HG02588 (cell line): ENCODE results near the gene TMEM170A.
"Not testable (repeated sequence)": the region's sequence is repeated elsewhere in the genome, so short reads cannot be mapped to it uniquely, and the experiment has no call there.

Experiments used
- ATAC-seq: cut with Tn5 transposase; IDR thresholded peaks from one replicate; pipeline ENCODE4 v1.9.1; 2021; ENCODE audit warnings: mild to moderate bottlenecking, moderate library complexity; ENCODE audit not compliant: unreplicated experiment

The TMEM170A gene

DNA sequence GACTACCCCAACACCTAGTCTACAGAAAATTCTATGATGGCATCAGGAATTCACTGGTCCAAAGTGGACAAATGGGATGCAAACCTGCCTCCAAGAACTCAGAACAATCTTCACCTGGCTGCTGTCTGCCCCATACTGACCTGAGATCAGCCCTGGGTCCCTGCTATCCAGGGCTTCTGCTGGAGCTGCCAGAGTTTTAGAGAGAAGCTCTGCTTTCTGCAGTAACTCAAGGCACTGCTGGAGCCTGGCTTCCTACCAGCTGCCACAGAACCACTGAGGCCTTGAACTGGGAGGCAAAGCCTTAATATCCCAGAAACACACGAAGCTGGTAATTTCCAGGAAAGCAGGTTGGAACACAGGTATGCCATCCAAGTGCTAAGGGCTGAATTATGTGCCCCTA lies 7.5 kb downstream of the TMEM170A start:
- no peak for ATAC-seq

DNA sequence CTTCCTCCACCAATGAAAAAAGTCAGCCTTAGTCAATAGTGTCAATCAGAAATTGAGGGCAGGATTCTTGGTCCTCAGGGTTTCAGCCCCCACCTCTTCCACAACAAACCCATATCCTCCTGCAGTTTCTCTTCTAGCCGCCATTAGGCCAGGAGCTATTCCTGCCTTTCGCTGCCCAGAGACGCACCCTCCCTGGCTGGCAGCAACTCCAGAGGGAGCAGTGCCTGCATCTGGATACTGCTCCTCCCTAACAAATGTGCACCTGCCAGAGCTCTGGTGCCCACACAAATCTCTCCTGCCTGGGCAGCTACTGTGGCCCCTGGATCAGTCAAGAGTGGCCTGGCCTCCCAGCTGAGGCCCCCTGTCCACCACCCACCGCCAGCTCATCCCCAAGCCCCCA lies 8.0 kb downstream of the TMEM170A start:
- ATAC-seq, result not testable (repeated sequence)

DNA sequence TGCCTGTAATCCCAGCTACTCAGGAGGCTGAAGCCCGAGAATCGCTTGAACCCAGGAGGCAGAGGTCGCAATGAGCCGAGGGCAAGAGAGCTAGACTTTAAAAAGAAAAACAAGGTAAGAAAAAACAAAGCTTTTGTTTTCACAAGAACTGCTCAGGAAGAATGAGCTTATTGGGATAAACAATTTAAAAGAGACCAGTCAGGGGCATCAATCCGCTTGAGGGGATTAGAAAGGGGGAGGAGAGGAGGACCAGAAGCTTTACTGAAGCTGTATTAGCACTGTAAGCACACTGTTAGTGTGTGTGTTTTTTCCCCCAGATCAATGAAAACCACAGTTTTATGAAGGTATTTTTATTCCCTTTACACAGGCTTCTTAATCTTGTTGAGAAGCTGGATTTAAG lies 8.8 kb downstream of the TMEM170A start:
- ATAC-seq, result no peak

DNA sequence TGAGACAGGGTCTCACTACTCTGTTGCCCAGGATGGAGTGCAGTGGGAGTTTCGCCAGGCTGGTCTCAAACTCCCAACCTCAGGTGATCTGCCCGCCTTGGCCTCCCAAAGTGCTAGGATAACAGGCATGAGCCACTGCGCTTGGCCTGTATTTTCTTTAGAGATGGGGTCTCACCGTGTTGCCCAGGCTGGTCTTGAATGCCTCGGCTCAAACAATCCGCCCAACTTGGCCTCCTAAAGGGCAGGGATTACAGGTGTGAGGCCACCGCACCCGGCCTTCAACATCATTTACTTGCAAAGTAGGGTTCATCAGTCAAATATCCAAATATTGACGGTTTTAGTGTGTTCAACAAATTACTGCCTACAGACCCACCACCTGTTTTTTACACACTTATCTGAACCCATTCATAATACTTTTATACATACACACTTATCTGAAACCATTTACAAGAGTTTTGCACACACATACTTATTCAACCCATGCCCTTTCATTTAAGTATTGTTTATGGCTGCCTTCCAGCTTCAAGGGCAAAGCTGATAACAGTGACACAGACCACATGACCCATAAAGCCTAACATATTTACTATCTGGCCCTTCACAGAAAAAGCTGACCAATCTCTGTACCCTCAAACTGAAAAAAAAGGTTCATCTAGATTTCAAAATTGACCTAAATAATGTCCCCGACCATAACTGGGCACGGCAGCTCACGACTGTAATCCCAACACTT lies 11.9 kb downstream of the TMEM170A start:
- ATAC-seq, result no peak

DNA sequence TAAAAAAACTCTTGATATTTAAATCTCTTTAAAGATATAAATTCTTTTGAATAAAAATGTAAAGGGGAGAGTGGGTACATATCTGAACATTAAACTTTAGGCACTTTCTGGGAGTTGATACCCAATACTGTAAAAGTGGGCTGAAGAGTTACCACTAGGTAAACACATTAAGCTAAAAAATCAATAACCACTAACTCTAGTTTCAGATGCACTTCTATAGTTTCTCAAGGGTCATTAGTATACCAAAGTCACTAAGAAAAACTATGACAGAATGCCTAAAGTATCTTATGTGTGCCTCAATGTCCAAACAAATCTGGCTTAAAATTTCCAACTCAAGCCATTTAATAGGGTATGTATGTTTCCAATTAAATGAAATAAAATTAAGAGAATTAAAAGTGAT lies 18.1 kb downstream of the TMEM170A start:
- no peak for ATAC-seq

DNA sequence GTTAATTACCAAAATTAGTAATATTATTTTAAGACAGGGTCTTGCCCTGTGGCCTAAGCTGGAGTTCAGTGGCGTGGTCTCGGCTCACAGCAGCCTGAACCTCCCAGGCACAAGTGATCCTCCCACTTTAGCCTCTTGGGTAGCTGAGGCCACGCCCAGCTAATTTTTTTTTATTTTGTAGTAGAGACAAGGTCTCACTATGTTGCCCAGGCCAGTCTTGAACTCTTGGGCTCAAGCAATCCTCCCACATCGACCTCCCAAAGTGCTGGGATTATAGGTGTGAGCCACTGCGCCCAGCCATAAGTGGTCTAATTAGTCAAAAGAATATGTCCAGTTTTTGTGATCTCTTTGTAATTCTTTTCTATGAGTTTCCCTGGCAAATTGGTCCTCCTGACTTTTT lies 19.2 kb downstream of the TMEM170A start:
- no peak for ATAC-seq

DNA sequence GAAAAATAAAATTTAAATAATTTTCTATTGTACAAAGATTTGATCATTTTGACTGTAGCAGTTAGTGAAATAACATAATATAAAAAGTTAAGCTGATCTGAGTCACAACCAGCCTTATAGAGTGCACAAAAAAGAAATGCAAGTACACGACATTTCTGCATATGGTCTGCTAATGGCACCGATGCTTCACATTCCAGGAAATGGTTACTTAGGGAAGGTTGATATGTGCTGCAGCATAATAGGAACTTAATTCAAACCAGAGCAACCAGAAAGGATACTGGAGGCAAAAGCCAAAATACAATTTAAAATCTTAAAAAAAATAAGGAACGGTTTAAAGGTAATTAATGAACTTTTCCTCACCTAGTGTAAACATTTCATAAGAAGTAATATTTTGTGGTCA lies 21.2 kb downstream of the TMEM170A start:
- ATAC-seq, result no peak

DNA sequence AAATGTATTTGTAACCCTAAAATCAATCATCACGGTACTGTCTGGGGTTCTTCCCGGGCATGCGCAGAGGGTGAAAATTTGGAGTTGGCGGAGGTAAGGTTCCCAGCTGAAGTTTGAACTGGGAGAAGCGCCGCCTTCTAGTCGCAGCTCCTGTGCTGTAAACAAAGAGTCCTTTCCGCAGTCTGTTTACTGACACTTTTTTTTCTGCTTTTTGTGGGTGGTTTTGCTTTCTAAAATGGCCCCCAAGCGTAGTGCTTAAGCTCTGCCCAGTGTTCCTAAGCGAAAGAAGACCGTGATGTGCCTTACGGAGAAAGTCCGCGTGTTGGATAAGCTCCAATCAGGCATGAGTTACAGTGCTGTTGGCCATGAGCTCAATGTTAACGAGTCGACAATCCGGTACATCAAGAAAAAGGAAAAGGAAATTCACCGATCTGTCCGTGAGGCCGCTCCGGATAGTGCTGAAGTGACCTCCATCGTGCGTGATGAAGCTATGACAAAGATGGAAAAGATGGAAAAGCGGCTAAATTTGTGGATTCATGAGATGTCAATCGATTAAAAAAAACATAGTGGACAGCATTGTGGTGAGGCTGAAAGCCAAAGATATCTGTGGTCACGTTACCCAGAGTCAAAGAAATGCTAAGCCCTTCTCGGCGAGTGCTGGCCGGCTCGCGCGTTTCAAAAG lies 30.6 kb downstream of the TMEM170A start:
- ATAC-seq, result peak; percentile 70

DNA sequence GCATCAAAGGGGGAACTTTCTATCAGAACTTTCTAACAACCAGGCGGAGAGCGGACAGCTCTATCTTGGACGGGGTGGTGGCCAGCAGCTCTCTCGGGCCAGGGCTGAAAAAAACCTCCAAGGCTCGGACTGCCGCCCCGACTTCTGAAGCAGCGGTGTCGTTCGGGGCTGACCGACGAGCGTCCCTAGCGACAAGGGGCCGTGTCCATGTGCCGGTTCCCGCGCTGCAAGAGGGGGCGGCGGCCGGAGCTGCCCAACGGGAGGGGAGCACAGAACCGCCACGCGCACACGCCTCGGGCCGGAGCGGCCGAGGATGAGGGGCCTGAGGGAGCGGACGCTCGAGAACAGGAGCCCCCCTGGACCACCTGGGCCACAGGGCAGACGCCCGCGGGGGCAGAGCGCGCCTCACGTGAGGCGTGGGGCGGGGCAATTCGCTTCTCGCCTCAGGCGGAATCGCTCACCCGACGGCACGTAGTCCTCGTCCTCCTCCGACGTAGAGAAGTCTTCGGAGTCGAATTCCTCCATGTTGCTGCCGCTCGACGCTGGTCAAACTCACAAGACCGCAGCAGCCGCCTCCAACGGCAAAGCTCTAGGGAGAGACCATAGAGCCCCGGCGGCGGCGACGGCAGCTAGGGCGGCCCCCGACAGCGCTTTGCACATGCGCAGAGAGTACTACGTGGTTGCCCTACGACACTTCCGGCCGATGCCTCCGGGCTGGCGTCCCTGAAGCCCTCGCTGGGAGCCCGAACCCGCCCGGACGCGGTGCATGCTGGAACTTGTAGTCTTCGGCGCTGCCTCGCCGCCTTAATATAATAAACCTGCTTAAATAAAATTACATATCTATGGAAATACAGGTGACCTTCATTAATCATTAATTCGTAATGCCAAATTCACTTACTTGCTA lies 31.4 kb downstream of the TMEM170A start, which contains the start of gene CFDP1:
Gene CFDP1, minus strand, starts transcription at position 676 of the 904 bp plus-strand sequence. Its CDS starts 151 bp downstream, at position 525.
- peak; percentile 94 for ATAC-seq

DNA sequence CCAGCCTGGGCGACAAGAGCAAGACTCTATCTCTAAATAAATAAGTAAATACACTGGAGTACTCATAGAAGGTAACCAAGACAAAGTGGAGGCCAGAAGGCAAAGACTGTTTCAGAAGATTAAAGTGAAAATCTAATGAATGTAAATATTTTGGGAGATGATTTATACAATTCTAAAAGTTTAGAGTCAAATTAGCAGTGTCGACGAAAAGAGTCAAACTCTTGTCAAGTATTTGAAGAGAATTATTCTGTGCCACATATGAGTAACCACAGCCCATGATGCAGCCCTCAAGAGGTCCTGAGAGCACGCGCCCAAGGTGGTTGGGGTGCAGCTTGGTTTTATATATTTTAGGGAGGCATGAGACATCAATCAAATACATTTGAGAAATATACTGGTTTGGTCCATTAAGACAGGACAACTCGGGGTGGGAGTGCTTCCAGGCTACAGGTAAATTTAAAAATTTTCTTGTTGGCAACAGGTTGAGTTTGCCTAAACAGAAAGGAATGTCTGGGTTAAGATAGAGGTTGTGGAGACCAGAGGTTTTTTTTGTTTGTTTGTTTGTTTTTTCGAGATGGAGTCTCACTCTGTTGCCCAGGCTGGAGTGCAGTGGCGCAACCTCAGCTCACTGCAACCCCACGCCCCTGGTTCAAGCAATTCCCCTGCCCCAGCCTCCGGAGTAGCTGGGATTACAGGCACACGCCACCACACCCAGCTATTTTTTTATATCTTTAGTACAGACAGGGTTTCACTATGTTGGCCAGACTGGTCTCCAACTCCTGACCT lies 34.7 kb downstream of the TMEM170A start:
- ATAC-seq, result no peak

DNA sequence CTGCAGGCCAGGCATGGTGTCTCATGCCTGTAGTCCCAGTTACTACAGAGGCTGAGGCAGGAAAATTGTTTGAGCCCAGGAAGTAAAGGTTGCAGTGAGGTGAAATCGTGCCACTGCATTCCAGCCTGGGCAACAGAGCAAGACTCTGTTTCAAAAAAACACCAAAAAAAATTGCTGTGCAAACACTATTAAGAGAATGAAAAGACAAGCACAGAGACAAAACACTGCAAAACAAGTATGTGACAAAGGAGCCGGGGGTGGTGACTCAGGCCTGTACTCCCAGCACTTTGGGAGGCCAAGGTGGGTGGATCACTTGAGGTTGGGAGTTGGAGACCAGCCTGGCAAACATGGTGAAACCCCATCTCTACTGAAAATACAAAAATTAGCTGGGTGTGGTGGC lies 38.0 kb downstream of the TMEM170A start:
- not testable (repeated sequence) for ATAC-seq

DNA sequence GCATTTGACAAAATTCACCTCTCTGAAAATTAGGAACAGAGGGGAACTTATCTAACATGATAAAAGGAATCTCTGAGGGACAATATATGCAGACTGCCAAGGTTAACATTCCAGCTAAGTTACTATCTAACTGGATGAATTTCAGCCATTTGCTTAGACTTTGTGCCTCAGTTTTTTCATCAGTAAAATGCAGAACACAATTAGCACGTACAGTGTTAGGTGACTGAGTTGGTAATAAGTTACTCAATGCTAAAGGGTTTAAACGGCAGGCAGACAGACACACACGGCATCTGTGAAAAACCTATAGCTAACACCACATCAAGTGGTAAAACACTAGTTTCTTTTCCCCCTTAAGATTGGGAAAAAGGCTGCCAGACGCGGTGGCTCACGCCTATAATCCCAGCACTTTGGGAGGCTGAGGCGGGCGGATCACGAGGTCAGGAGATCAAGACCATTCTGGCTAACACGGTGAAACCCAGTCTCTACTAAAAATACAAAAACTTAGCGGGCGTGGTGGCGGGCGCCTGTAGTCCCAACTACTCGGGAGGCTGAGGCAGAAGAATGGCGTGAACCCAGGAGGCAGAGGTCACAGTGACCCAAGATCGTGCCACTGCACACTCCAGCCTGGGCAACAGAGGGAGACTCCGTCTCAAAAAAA lies 40.3 kb downstream of the TMEM170A start:
- not testable (repeated sequence) for ATAC-seq

DNA sequence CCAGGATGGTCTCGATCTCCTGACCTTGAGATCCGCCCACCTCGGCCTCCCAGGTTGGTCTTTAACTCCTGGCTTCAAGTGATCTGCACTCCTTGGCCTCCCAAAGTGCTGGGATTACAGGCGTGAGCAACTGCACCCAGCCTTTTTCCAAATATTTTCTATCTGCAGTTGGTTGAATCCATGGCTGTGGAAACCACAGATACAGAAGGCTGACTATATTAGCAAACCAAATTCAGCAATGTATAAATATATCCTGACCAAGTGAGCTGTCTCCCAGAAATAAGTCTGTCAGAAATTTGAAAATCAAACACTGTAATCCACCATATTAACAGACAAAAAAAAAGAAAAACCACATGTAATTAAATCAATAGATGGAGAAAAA lies 40.8 kb downstream of the TMEM170A start:
- ATAC-seq, result no peak

DNA sequence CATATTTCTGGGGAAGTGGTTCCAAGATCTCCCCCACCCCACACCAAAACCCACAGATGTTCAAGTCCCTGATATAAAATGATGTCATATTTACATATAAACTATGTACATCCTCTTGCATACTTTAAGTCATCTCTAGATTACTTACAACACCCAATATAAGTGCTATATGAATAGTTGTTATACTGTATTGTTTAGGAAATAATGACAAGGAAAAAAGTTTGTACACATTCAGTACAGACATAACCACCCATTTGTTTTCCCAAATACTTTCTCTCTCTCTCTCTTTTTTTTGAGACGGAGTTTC lies 42.7 kb downstream of the TMEM170A start:
- ATAC-seq, result no peak

DNA sequence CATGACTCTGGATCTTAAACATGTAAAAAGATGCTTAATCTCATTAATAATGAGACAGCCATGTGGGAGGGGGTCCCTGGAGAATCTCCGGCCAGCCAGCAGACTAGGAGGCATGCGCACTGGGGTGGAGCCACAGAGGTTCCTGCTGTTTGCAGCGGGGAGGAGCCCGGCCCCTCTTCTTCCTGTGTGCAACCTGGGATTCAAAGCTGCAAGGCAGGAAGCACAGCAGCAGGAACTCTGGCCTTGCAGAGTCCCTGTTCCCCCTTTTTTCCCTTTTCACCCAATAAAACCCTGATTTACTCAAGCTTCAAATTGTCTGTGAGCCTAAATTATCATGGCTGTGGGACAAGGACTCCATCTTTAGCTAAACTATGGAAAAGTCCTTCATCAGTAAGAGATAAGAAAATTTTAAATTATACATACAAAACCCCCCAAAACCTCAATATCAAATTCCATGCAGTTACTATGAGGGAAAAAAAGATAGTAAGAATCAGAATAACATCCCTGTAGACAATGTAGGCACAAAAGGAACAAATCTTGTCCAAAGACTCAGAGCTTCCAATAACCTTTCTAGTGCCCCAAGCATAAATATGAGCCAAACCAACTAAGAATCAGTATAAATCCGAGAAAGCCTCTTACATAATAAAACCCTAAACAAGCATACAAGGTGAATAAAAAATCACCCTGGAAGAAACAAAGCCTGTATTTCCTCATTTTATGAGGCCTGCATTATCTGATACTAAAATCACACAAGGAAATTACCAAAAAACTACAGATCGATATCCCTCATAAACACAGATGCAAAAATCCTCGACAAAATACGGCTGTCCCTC lies 43.3 kb downstream of the TMEM170A start:
- ATAC-seq, result no peak

DNA sequence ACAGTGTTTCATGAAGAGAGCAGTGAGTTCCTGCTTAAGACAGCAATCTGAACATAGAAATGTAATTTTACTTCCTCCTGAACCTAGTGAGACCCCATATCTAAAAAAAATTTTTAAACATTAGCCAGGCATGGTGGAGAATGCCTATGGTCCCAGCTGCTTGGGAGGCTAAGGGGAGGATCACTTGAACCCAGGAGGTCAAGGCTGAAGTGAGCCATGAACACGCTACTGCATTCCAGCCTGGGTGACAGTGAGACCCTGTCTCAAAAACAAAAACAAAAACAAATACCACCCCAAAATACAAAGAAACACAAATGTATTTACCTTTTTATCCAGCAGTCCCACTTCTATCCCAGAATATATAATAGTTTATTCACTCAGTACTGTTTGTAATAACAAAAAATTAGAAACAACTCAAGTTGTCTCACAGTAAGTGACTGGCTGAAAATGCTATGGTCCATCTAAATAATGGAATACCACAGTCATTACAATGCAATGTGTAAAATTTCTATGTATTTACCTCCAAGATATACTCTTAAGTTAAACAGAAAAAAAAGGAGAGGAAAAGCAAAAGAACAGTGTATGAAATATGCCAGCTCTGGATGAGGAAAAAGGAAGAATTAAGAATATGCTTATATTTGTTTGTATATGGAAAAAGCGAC lies 47.5 kb downstream of the TMEM170A start:
- no peak for ATAC-seq

DNA sequence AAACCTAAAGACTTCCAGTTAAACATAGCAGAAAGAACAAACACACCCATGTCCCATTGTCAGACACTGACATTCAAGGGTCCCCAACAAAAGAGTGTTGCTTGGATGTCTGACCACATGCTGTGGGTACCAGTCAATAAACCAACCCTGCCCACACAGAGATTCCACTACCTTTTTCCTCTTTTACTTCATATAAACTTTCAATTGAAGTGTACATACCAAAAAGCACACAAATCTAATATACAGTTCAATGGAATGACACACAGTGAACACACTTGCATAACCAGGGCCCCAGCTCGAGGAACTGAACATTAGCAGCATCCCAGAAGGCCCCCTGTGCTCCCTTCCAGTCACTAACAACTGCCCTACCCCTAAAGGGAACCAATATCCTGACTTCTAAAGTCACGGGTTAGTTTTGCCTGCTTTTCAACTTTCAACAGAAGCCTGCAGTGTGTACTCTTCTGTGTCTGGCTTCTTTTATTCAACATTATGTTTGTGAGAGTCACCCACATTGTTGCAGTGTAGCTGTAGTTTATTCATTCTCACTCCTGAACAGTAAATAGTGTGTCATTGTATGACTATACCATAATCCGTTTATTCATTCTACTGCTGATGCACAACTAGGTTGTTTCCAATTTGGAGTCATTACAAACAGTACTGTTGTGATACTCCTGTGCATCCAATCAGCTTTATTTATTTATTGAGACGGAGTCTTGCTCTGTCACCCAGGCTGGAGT lies 49.2 kb downstream of the TMEM170A start:
- no peak for ATAC-seq

DNA sequence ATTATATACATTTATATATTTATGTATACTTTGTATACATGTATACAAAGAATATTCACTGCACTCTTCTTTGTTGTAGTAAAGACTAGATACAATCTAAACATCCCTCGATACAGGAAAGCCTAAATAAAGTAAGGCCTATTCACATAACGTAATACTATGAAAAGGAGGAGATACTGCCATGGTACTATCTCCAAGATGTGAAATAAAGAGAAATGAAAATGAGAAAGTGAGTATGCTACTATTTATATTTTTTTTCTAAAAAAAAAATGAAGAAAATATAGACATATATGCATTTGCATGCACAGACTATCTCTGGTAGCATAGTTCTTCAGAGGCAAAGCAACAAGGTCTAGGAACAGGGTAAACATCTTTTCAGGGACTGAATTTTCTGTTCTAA lies 50.5 kb downstream of the TMEM170A start:
- ATAC-seq, result no peak
